ENCODE measurements around the gene CEP120.

- TF ChIP-seq EZH2 (IDR thresholded peaks at IDR 0.05; ENCODE audit: low read depth, unreplicated experiment): no peak
- TF ChIP-seq, protein P1, sequence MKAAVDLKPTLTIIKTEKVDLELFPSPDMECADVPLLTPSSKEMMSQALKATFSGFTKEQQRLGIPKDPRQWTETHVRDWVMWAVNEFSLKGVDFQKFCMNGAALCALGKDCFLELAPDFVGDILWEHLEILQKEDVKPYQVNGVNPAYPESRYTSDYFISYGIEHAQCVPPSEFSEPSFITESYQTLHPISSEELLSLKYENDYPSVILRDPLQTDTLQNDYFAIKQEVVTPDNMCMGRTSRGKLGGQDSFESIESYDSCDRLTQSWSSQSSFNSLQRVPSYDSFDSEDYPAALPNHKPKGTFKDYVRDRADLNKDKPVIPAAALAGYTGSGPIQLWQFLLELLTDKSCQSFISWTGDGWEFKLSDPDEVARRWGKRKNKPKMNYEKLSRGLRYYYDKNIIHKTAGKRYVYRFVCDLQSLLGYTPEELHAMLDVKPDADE (IDR thresholded peaks at IDR 0.05): no peak
- TF ChIP-seq, protein P2, sequence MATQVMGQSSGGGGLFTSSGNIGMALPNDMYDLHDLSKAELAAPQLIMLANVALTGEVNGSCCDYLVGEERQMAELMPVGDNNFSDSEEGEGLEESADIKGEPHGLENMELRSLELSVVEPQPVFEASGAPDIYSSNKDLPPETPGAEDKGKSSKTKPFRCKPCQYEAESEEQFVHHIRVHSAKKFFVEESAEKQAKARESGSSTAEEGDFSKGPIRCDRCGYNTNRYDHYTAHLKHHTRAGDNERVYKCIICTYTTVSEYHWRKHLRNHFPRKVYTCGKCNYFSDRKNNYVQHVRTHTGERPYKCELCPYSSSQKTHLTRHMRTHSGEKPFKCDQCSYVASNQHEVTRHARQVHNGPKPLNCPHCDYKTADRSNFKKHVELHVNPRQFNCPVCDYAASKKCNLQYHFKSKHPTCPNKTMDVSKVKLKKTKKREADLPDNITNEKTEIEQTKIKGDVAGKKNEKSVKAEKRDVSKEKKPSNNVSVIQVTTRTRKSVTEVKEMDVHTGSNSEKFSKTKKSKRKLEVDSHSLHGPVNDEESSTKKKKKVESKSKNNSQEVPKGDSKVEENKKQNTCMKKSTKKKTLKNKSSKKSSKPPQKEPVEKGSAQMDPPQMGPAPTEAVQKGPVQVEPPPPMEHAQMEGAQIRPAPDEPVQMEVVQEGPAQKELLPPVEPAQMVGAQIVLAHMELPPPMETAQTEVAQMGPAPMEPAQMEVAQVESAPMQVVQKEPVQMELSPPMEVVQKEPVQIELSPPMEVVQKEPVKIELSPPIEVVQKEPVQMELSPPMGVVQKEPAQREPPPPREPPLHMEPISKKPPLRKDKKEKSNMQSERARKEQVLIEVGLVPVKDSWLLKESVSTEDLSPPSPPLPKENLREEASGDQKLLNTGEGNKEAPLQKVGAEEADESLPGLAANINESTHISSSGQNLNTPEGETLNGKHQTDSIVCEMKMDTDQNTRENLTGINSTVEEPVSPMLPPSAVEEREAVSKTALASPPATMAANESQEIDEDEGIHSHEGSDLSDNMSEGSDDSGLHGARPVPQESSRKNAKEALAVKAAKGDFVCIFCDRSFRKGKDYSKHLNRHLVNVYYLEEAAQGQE (IDR thresholded peaks at IDR 0.05; ENCODE audit: unreplicated experiment): no peak
- no peak for TF ChIP-seq CTCF (conservative IDR thresholded peaks at IDR 0.05; ENCODE audit: low read depth in 2 of 2)
- TF ChIP-seq POLR2AphosphoS5 (IDR thresholded peaks at IDR 0.05; ENCODE audit: low read depth): no peak
- TF ChIP-seq CREB1 (CRISPR knock-in tag; IDR thresholded peaks at IDR 0.05; ENCODE audit: low read depth): no peak
- no peak for TF ChIP-seq NANOG (IDR thresholded peaks at IDR 0.05; ENCODE audit: borderline replicate concordance)
These were observed 37.1 kb upstream of the CEP120 start for GRCh38 chr5:123460296-123460729.

Measured in GM23338 (cell line).